Femur (tissue), 1 donor: Measurements from ENCODE around the gene FGF3.

Experiments used
- DNase-seq: peaks from one replicate; pipeline ENCODE4 v3.0.0-alpha.2; 2017

The FGF3 gene

GRCh38 chr11:69760319-69760718 lies 58.9 kb downstream of the FGF3 start:
- no peak for DNase-seq
